Tibial artery (tissue), 4 donors: Measurements from ENCODE around the gene PRSS22.

Source experiments
- DNase-seq, 2 donors: peaks; one replicate each; pipeline ENCODE4 v3.0.0-alpha.2; 2019
- H3K27ac ChIP-seq, 2 donors: fragments of 200-600 bp; sonication (generic) in 1 of 2; 1 replicate in 1 of 2; 2 replicates in 1 of 2; pipeline ENCODE4 v1.5.1; 2018 to 2019; ENCODE audit warnings: mild to moderate bottlenecking in 1 of 2
- H3K27me3 ChIP-seq, 2 donors: fragments of 200-600 bp; sonication (generic) in 1 of 2; one replicate each; pipeline versions ENCODE4 v1.5.1 to v1.6.0; 2016 to 2019
- H3K36me3 ChIP-seq, 3 donors: fragments of 200-600 bp; sonication (generic) in 2 of 3; one replicate each; pipeline ENCODE4 v1.5.1; 2016 to 2019; ENCODE audit warnings: mild to moderate bottlenecking in 2 of 3
- H3K4me1 ChIP-seq, 4 donors: fragments of 200-600 bp; sonication (generic) in 2 of 4; 1 replicate in 3 of 4; 2 replicates in 1 of 4; pipeline ENCODE4 v1.5.1; 2016 to 2019
- H3K4me3 ChIP-seq, 2 donors: fragments of 200-600 bp; sonication (generic) in 1 of 2; 1 replicate in 1 of 2; 2 replicates in 1 of 2; pipeline ENCODE4 v1.5.1; 2018 to 2019; ENCODE audit warnings: mild to moderate bottlenecking in 2 of 2
- H3K9me3 ChIP-seq, 3 donors: fragments of 200-600 bp; sonication (generic) in 1 of 3; one replicate each; pipeline ENCODE4 v1.5.1; 2016 to 2019
- intact Hi-C: fragments of 100-400 bp; cut with DNase I; formaldehyde crosslinking; loops from one replicate; pipeline ENCODE4 v1.15.0; 2023; ENCODE audit warnings: low total_unique reads
- TF ChIP-seq, protein P1 (sequence below), 2 experiments: fragments of 200-600 bp in 1 of 2; fragments of 450-650 bp in 1 of 2; IDR thresholded peaks; one replicate each; pipeline ENCODE4 v1.5.1; 2017 to 2019; ENCODE audit warnings: antibody characterized with exemption in 2 of 2, mild to moderate bottlenecking in 1 of 2, moderate library complexity in 1 of 2

The PRSS22 gene

DNA sequence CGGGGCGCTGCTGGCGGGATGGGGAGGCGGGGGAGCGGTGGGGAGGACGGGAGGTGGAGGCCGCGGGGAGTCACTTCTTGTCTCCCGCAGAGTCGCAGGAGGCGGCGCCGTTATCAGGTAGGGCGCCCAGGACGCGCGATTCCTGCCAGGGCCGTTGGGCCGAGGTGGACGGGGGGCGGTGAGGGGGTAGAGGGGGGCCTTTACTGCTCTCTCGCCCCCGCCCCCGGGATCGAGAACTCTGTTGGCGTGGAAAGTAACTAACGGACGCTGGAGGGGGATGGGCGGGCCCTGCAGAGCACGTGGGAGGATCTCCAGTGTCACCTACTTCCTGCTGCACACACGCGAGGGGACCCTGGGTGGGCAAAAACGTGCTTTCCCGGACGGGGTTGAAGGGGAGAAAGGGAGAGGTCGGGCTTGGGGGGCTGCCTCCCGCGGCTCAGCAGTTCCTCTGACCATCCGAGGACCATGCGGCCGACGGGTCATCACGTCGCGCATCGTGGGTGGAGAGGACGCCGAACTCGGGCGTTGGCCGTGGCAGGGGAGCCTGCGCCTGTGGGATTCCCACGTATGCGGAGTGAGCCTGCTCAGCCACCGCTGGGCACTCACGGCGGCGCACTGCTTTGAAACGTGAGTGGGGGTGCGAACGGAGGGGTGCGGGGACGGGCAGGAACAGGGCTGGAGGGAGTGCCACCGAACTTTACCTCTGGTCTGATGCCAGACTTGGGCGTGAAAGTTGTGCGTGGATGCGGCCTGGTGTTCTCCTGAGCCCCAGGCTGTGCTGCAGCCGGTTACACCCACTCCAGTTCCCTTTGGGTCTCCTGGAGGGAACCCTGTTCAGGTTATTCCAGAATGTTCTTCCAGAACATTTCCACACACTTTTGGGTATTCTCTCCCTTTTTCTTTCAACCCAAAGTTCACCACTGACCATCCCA lies 40.4 kb downstream of the PRSS22 start:
- H3K4me3 ChIP-seq = no peak overlapping the region

DNA sequence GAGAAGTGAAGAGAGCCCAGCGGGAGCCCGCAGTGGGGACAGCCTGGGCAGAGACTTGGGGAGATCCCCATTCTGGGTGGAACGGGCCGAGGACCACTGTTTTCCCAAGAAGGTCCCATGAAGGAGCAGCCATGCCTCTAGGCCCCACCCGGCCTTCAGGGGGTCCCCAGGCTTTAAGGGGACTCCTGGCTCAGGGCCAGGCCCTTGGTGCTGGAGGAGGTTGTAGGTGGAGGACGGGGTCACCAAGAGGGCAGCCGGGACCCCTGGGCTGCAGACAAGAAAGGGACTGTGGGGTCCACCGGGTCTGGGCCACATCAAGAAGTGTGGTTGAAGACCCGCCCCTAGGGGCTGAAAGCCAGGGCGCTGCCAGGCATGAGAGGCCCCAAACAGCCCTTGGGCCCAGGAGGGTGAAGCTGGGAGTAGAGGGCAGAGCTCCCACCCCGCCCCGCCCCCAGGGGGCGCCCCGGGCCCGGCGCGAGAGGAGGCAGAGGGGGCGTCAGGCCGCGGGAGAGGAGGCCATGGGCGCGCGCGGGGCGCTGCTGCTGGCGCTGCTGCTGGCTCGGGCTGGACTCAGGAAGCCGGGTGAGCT lies 41.1 kb downstream of the PRSS22 start, which contains the start of gene PRSS21:
PRSS21 (plus strand) TSS at position 487 of the 589 bp plus-strand sequence; CDS start at position 519, 32 bp downstream.
- no peaks in the 10 kb centered on the region for H3K36me3 ChIP-seq
- no peak for DNase-seq
- intact Hi-C loops = no loop called here
- H3K9me3 ChIP-seq = no peaks in the 10 kb centered on the region
- TF ChIP-seq, protein P1, sequence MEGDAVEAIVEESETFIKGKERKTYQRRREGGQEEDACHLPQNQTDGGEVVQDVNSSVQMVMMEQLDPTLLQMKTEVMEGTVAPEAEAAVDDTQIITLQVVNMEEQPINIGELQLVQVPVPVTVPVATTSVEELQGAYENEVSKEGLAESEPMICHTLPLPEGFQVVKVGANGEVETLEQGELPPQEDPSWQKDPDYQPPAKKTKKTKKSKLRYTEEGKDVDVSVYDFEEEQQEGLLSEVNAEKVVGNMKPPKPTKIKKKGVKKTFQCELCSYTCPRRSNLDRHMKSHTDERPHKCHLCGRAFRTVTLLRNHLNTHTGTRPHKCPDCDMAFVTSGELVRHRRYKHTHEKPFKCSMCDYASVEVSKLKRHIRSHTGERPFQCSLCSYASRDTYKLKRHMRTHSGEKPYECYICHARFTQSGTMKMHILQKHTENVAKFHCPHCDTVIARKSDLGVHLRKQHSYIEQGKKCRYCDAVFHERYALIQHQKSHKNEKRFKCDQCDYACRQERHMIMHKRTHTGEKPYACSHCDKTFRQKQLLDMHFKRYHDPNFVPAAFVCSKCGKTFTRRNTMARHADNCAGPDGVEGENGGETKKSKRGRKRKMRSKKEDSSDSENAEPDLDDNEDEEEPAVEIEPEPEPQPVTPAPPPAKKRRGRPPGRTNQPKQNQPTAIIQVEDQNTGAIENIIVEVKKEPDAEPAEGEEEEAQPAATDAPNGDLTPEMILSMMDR (IDR thresholded peaks at IDR 0.05) = no peak
- no peak within 1 kb of the TSS for H3K27ac ChIP-seq
- peaks cover 0 to 84% of the 10 kb centered on the region in 2 donors for H3K27me3 ChIP-seq
- peaks cover 0 to 6% (median 0%) of the 10 kb centered on the region in 4 donors for H3K4me1 ChIP-seq
- H3K4me3 ChIP-seq = no peak within 1 kb of the TSS

More for the DNA sequence above, 40.4 kb downstream of the PRSS22 start:
- Histone ChIP-seq H3K36me3 (no peaks in the 10 kb centered on the region), H3K27me3 (peaks cover 0 to 78% of the 10 kb centered on the region in 2 donors), H3K9me3 (no peaks in the 10 kb centered on the region), H3K27ac (no peak overlapping the region), H3K4me1 (no peaks in the 10 kb centered on the region)
- peak in 1 of 2 donors; percentile 50 for DNase-seq
- TF ChIP-seq, protein P1 (IDR thresholded peaks at IDR 0.05) = no peak
- intact Hi-C loops = no loop called here

DNA sequence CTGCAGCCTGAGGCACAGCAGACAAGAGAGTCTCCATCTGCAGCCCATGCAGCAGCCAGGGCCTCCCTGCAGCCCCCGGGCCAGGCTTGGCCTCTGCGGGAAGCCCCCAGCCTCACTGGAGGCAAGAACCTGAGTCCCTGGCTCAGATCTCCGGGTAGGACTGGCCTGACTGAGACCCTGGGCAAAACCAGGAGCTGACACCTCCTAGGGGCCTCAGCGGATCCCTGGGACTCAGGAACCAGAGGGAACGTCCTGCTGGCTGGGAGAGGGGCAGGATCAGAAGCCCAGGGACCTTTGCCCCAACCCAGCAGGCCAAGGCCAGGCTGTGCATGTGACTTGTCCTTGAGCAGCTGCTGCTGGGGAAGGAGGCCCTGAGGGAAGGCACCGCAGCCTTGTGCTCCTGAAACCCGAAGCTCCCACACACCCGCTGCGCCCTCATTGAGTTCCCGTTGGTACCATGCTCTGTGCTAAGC lies 42.6 kb downstream of the PRSS22 start:
- no peaks in the 10 kb centered on the region for H3K36me3 ChIP-seq
- intact Hi-C loops = no loop called here
- H3K4me3 ChIP-seq = no peak overlapping the region
- no peak overlapping the region for H3K27ac ChIP-seq
- H3K9me3 ChIP-seq = no peaks in the 10 kb centered on the region
- H3K27me3 ChIP-seq = peaks cover 0 to 88% of the 10 kb centered on the region in 2 donors
- TF ChIP-seq, protein P1 (IDR thresholded peaks at IDR 0.05) = no peak
- H3K4me1 ChIP-seq = peaks cover 0 to 9% (median 0%) of the 10 kb centered on the region in 4 donors
- DNase-seq = no peak

GRCh38 chr16:2814551-2815298 lies 43.2 kb downstream of the PRSS22 start:
- no peaks in the 10 kb centered on the region for H3K36me3 ChIP-seq
- no peak overlapping the region for H3K27ac ChIP-seq
- no peak for DNase-seq
- H3K27me3 ChIP-seq = peaks cover 0 to 87% of the 10 kb centered on the region in 2 donors
- no peaks in the 10 kb centered on the region for H3K9me3 ChIP-seq
- peaks cover 0 to 9% (median 0%) of the 10 kb centered on the region in 4 donors for H3K4me1 ChIP-seq
- TF ChIP-seq, protein P1 (IDR thresholded peaks at IDR 0.05) = no peak
- intact Hi-C loops = no loop called here
- no peak overlapping the region for H3K4me3 ChIP-seq

GRCh38 chr16:2813771-2814221 lies 44.2 kb downstream of the PRSS22 start:
- Histone ChIP-seq H3K36me3 (no peaks in the 10 kb centered on the region), H3K9me3 (no peaks in the 10 kb centered on the region), H3K4me3 (no peak overlapping the region), H3K27me3 (peaks cover 0 to 78% of the 10 kb centered on the region in 2 donors), H3K4me1 (peaks cover 0 to 9% (median 0%) of the 10 kb centered on the region in 4 donors), H3K27ac (no peak overlapping the region)
- intact Hi-C loops = no loop called here
- TF ChIP-seq, protein P1 (IDR thresholded peaks at IDR 0.05) = no peak
- no peak for DNase-seq
